H9 (cell line): ENCODE data around the gene HTR3A. TPM values are rescaled to one million over a fixed set of nuclear protein-coding genes. Genes with fewer than 3 reads are reported as not detected.

ENCODE experiments used
- DNase-seq: peaks from one replicate; pipeline ENCODE4 v3.0.0-alpha.2; 2017
- H2AFZ ChIP-seq: one replicate; pipeline ENCODE4 v1.6.1; 2013; ENCODE audit warnings: mild to moderate bottlenecking, low read length, control low read depth, moderate library complexity
- H2AK5ac ChIP-seq: 2 replicates; pipeline ENCODE4 v1.6.1; 2013; ENCODE audit warnings: low read length, control low read depth, mixed read lengths; ENCODE audit not compliant: insufficient read length
- H2BK120ac ChIP-seq: one replicate; pipeline ENCODE4 v1.6.1; 2013; ENCODE audit warnings: low read depth, mild to moderate bottlenecking, low read length, control low read depth, inconsistent platforms; ENCODE audit not compliant: poor library complexity, severe bottlenecking
- H2BK12ac ChIP-seq: 2 replicates; pipeline ENCODE4 v1.6.1; 2013; ENCODE audit warnings: low read length, control low read depth, mixed read lengths, low read depth; ENCODE audit not compliant: insufficient read length
- H2BK15ac ChIP-seq: 2 replicates; pipeline ENCODE4 v1.6.1; 2013; ENCODE audit warnings: low read depth, low read length, control low read depth
- H2BK20ac ChIP-seq: one replicate; pipeline ENCODE4 v1.6.1; 2013; ENCODE audit warnings: low read depth, mild to moderate bottlenecking, low read length, control low read depth, inconsistent platforms; ENCODE audit not compliant: poor library complexity, severe bottlenecking
- H2BK5ac ChIP-seq: 2 replicates; pipeline ENCODE4 v1.6.1; 2013; ENCODE audit warnings: low read length, control low read depth, mixed read lengths; ENCODE audit not compliant: insufficient read length
- H3K14ac ChIP-seq: 2 replicates; pipeline ENCODE4 v1.6.1; 2013; ENCODE audit warnings: low read length, control low read depth; ENCODE audit not compliant: insufficient read depth
- H3K18ac ChIP-seq: 2 replicates; pipeline ENCODE4 v1.6.1; 2013; ENCODE audit warnings: low read depth, mild to moderate bottlenecking, mixed read lengths, low read length, control low read depth; ENCODE audit not compliant: insufficient read length
- H3K23ac ChIP-seq: 2 replicates; pipeline ENCODE4 v1.6.1; 2013; ENCODE audit warnings: low read length, control low read depth, mixed read lengths, low read depth; ENCODE audit not compliant: insufficient read length
- H3K23me2 ChIP-seq: 2 replicates; pipeline ENCODE4 v1.6.1; 2013; ENCODE audit warnings: low read depth, mild to moderate bottlenecking, mixed read lengths, low read length, control low read depth; ENCODE audit not compliant: insufficient read length, poor library complexity, severe bottlenecking
- H3K27ac ChIP-seq: 2 replicates; pipeline ENCODE4 v1.5.1; 2013; ENCODE audit warnings: low read length, control low read depth, mixed read lengths, low read depth; ENCODE audit not compliant: insufficient read length
- H3K27me3 ChIP-seq: 2 replicates; pipeline ENCODE4 v1.6.1; 2013; ENCODE audit warnings: low read length, control low read depth, inconsistent platforms; ENCODE audit not compliant: insufficient read depth
- H3K4ac ChIP-seq: 2 replicates; pipeline ENCODE4 v1.6.1; 2013; ENCODE audit warnings: low read depth, mild to moderate bottlenecking, control low read depth, inconsistent platforms, low read length, moderate library complexity
- H3K4me1 ChIP-seq: 2 replicates; pipeline ENCODE4 v1.6.1; 2013; ENCODE audit warnings: low read length, control low read depth, inconsistent platforms; ENCODE audit not compliant: insufficient read depth
- H3K4me2 ChIP-seq: 2 replicates; pipeline ENCODE4 v1.6.1; 2013; ENCODE audit warnings: low read length, control low read depth, mixed read lengths; ENCODE audit not compliant: insufficient read length, insufficient read depth
- H3K56ac ChIP-seq: 2 replicates; pipeline ENCODE4 v1.6.1; 2013; ENCODE audit warnings: low read depth, mild to moderate bottlenecking, mixed read lengths, low read length, control low read depth; ENCODE audit not compliant: insufficient read length
- H3K79me1 ChIP-seq: 2 replicates; pipeline ENCODE4 v1.6.1; 2013; ENCODE audit warnings: low read depth, mild to moderate bottlenecking, moderate library complexity, low read length, control low read depth, inconsistent platforms; ENCODE audit not compliant: insufficient read depth, poor library complexity, severe bottlenecking
- H3K79me2 ChIP-seq: 2 replicates; pipeline ENCODE4 v1.6.1; 2013; ENCODE audit warnings: low read length, control low read depth, inconsistent platforms; ENCODE audit not compliant: insufficient read depth
- H3K9ac ChIP-seq: 2 replicates; pipeline ENCODE4 v1.6.1; 2013; ENCODE audit warnings: low read length, control low read depth, mixed read lengths; ENCODE audit not compliant: insufficient read length; ENCODE audit errors: extremely low read depth
- H3K9me3 ChIP-seq: one replicate; pipeline ENCODE4 v1.6.1; 2013; ENCODE audit warnings: low read depth, low read length, inconsistent platforms; ENCODE audit not compliant: control insufficient read depth
- H3T11ph ChIP-seq: one replicate; pipeline ENCODE4 v1.6.1; 2013; ENCODE audit warnings: mild to moderate bottlenecking, low read length, control low read depth, inconsistent platforms
- H4K20me1 ChIP-seq: one replicate; pipeline ENCODE4 v1.6.1; 2013; ENCODE audit not compliant: control insufficient read depth, insufficient read length, insufficient read depth
- H4K5ac ChIP-seq: 2 replicates; pipeline ENCODE4 v1.6.1; 2013; ENCODE audit warnings: low read depth, mild to moderate bottlenecking, mixed read lengths, low read length, control low read depth; ENCODE audit not compliant: insufficient read length
- H4K8ac ChIP-seq: replicated peaks from 2 replicates; pipeline ENCODE4 v1.6.1; 2013; ENCODE audit warnings: low read length, control low read depth, mixed read lengths, low read depth; ENCODE audit not compliant: insufficient read length
- H4K91ac ChIP-seq: 2 replicates; pipeline ENCODE4 v1.6.1; 2013; ENCODE audit warnings: low read depth, mild to moderate bottlenecking, moderate library complexity, mixed read lengths, low read length, control low read depth; ENCODE audit not compliant: insufficient read length
- H3K27ac Mint-ChIP-seq, 3 experiments: 2 replicates in 2 of 3; 3 replicates in 1 of 3; pipeline ENCODE4 v1.8.0; 2020 to 2021; ENCODE audit warnings: mixed read lengths in 3 of 3, mild to moderate bottlenecking in 1 of 3, moderate library complexity in 1 of 3
- H3K27me3 Mint-ChIP-seq: 2 replicates; pipeline ENCODE4 v1.8.0; 2021; ENCODE audit warnings: low read depth, mild to moderate bottlenecking, moderate library complexity, mixed read lengths
- H3K36me3 Mint-ChIP-seq, 3 experiments: 2 replicates in 2 of 3; 3 replicates in 1 of 3; pipeline ENCODE4 v1.8.0; 2020 to 2021; ENCODE audit warnings: low read depth in 3 of 3, mixed read lengths in 3 of 3; ENCODE audit not compliant: insufficient read depth in 1 of 3
- H3K4me1 Mint-ChIP-seq, 2 experiments: 2 replicates each; pipeline ENCODE4 v1.8.0; 2020; ENCODE audit warnings: mixed read lengths in 2 of 2
- H3K4me3 Mint-ChIP-seq, 2 experiments: 2 replicates in 1 of 2; 3 replicates in 1 of 2; pipeline ENCODE4 v1.8.0; 2020 to 2021; ENCODE audit warnings: mild to moderate bottlenecking in 2 of 2, mixed read lengths in 2 of 2, moderate library complexity in 1 of 2
- H3K9me3 Mint-ChIP-seq, 2 experiments: 2 replicates in 1 of 2; 3 replicates in 1 of 2; pipeline ENCODE4 v1.8.0; 2020; ENCODE audit warnings: mild to moderate bottlenecking in 2 of 2, mixed read lengths in 2 of 2, moderate library complexity in 1 of 2
- WGBS: extraction: QIAGEN DNeasy Blood & Tissue Kit; methylation state at CpG from one replicate; pipeline ENCODE4 v1.1.7; 2013; ENCODE audit warnings: missing lambda C conversion rate, low lambda C conversion rate, mixed read lengths; ENCODE audit not compliant: insufficient read length; ENCODE audit errors: extremely low coverage; 5-methylcytosine and 5-hydroxymethylcytosine counted together
- long read RNA-seq: library from polyadenylated mRNA; unstranded; transcript quantifications from one replicate; pipeline ENCODE4 v2.0.0, GENCODE V29; 2020
- total RNA-seq: library from RNA; stranded (reverse); gene quantifications from 2 replicates; pipeline ENCODE4 v1.2.1, GENCODE V29; 2021
- TF ChIP-seq, protein P1 (sequence below): fragments of 200-600 bp; sonication (generic); conservative IDR thresholded peaks from 3 replicates; pipeline ENCODE4 v1.8.0; 2021; ENCODE audit warnings: antibody characterized with exemption, mild to moderate bottlenecking

HTR3A gene
- 3.5 and 4.1 TPM in 2 replicates for total RNA-seq
- long read RNA-seq, transcript HTR3A-205 (9 exons, 2,432 nt) = major isoform, 53 of 57 reads
- long read RNA-seq, partial matches to known transcripts = 0 of 57 reads
- long read RNA-seq, other reads (novel, unspliced or antisense) = 4 of 57 reads

DNA sequence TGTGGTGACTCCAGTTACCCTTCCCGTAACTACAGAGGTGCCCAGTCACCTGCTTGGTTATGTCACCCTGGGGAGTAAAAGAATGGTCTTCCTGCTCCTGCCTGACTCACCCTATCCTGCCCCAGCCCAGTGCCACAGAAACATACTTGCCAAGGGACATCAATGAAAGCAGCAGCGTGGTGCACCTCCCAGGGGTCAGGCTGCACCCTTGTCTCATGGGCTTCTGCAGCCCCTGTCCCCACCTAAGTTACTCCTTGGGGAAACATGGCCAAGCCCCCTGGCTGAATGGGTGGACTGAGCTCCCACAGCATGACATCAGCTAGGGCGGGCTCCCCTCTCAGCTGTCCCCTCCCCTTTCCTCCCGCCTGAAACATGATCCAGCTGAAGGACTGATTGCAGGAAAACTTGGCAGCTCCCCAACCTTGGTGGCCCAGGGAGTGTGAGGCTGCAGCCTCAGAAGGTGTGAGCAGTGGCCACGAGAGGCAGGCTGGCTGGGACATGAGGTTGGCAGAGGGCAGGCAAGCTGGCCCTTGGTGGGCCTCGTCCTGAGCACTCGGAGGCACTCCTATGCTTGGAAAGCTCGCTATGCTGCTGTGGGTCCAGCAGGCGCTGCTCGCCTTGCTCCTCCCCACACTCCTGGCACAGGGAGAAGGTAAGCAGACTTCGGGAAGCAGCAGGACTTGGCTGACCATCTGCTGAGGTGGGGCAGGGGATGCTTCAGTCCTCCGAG is at the start of gene HTR3A:
HTR3A (plus strand) TSS at position 368 of the 730 bp plus-strand sequence; CDS start at position 586, 218 bp downstream.
- Mint-ChIP-seq H3K4me1 (peaks cover 21 to 23% of the 10 kb centered on the region in 2 experiments), H3K27me3 (peaks cover 16% of the 10 kb centered on the region), H3K27ac (peak within 1 kb of the TSS in 2 of 3 experiments; percentile 61 to 75; a peak in 1 of 7 replicates), H3K9me3 (no peaks in the 10 kb centered on the region; a peak in 1 of 5 replicates), H3K4me3 (peak within 1 kb of the TSS; percentile 22 to 41; a peak in 4 of 5 replicates), H3K36me3 (no peaks in the 10 kb centered on the region; a peak in 1 of 7 replicates)
- no peak within 1 kb of the TSS for H3K18ac ChIP-seq
- H3K27ac ChIP-seq = no peak within 1 kb of the TSS
- H3K4ac ChIP-seq = no peak within 1 kb of the TSS
- H3K4me2 ChIP-seq = peak within 1 kb of the TSS; percentile 5
- H2AK5ac ChIP-seq = no peak within 1 kb of the TSS
- H3K9me3 ChIP-seq = no peaks in the 10 kb centered on the region
- TF ChIP-seq, protein P1, sequence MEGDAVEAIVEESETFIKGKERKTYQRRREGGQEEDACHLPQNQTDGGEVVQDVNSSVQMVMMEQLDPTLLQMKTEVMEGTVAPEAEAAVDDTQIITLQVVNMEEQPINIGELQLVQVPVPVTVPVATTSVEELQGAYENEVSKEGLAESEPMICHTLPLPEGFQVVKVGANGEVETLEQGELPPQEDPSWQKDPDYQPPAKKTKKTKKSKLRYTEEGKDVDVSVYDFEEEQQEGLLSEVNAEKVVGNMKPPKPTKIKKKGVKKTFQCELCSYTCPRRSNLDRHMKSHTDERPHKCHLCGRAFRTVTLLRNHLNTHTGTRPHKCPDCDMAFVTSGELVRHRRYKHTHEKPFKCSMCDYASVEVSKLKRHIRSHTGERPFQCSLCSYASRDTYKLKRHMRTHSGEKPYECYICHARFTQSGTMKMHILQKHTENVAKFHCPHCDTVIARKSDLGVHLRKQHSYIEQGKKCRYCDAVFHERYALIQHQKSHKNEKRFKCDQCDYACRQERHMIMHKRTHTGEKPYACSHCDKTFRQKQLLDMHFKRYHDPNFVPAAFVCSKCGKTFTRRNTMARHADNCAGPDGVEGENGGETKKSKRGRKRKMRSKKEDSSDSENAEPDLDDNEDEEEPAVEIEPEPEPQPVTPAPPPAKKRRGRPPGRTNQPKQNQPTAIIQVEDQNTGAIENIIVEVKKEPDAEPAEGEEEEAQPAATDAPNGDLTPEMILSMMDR = no peak; the same call in 2 of the 3 replicates
- peak within 1 kb of the TSS; percentile 63 for H2AFZ ChIP-seq
- no peak within 1 kb of the TSS for H3K56ac ChIP-seq
- no peak within 1 kb of the TSS for H2BK120ac ChIP-seq
- no peak within 1 kb of the TSS for H2BK5ac ChIP-seq
- H2BK20ac ChIP-seq = no peak within 1 kb of the TSS
- no peaks in the 10 kb centered on the region for H3K79me1 ChIP-seq
- no peaks in the 10 kb centered on the region for H3K79me2 ChIP-seq
- peaks cover 4% of the 10 kb centered on the region; the same call in 1 of the 2 replicates for H3K4me1 ChIP-seq
- no peak within 1 kb of the TSS for H4K91ac ChIP-seq
- no peak within 1 kb of the TSS; the same call in 1 of the 2 replicates for H3K14ac ChIP-seq
- H3K9ac ChIP-seq = no peak within 1 kb of the TSS
- H3K23ac ChIP-seq = no peak within 1 kb of the TSS
- no peak within 1 kb of the TSS for H3T11ph ChIP-seq
- H3K27me3 ChIP-seq = no peaks in the 10 kb centered on the region
- no peak within 1 kb of the TSS for H4K8ac ChIP-seq
- H2BK12ac ChIP-seq = no peak within 1 kb of the TSS
- peaks cover 3% of the 10 kb centered on the region for H3K23me2 ChIP-seq
- H2BK15ac ChIP-seq = no peak within 1 kb of the TSS
- DNase-seq = peak; percentile 91
- no CpG with 5 or more reads among the region's 12 CpGs for WGBS
- H4K5ac ChIP-seq = no peak within 1 kb of the TSS
- H4K20me1 ChIP-seq = no peaks in the 10 kb centered on the region
